AG04450 (cell line): ENCODE results near the gene C2. TPM values are rescaled to one million over a fixed set of nuclear protein-coding genes. Genes with fewer than 3 reads are reported as not detected.

Experiments used
- CTCF ChIA-PET: fragments of 300-600, 350-600 bp; formaldehyde crosslinking; extraction: SDS; loops from one replicate; lab custom pipeline; 2022; ENCODE audit warnings: antibody characterized with exemption, inconsistent platforms; lab: Charles Lee
- POLR2A ChIA-PET: fragments of 350-600 bp; formaldehyde crosslinking; extraction: SDS; loops from one replicate; lab custom pipeline; 2021; ENCODE audit warnings: antibody characterized with exemption, inconsistent platforms; lab: Yijun Ruan, JAX
- DNase-seq: peaks from one replicate; pipeline ENCODE4 v3.0.0-alpha.2; 2011; ENCODE audit warnings: low read depth, low spot score
- H3K27ac ChIP-seq: one replicate; pipeline ENCODE4 v1.5.1; 2012; ENCODE audit warnings: low read depth, low read length, control low read depth
- H3K27me3 ChIP-seq: one replicate; pipeline ENCODE4 v1.6.0; 2012; ENCODE audit warnings: low read length; ENCODE audit not compliant: control insufficient read depth, insufficient read depth
- H3K4me3 ChIP-seq: 2 replicates; pipeline ENCODE4 v1.5.1; 2011; ENCODE audit warnings: mild to moderate bottlenecking, low read depth, low read length, control low read depth
- H3K9me3 ChIP-seq: 2 replicates; pipeline ENCODE4 v1.5.1; 2012; ENCODE audit warnings: low read length; ENCODE audit not compliant: control insufficient read depth, insufficient read depth
- CTCF ChIP-seq: IDR thresholded peaks from 2 replicates; pipeline ENCODE4 v1.5.1; 2011; ENCODE audit warnings: low read depth, low read length, control low read depth, inconsistent platforms
- polyA minus RNA-seq: library from RNA; depleted of rRNA, polyadenylated mRNA; stranded (reverse); fragments of >200 nt; gene quantifications from 2 replicates; pipeline ENCODE4 v1.2.3, GENCODE V29; 2011; rRNA and poly(A)+ RNA removed
- polyA plus RNA-seq: library from polyadenylated mRNA; depleted of rRNA; stranded (reverse); fragments of >200 nt; gene quantifications from 2 replicates; pipeline ENCODE4 v1.2.3, GENCODE V29; 2011; rRNA removed

The C2 gene
- 1.5 and 1.9 TPM in 2 replicates for polyA plus RNA-seq
- 1.3 TPM in 1 of 2 replicates, not detected in the other for polyA minus RNA-seq

GRCh38 chr6:31927242-31927862 is at the start of gene C2:
Gene C2 (plus strand): TSS chr6:31927717. CDS start chr6:31927753, 36 bp downstream.
- CTCF ChIA-PET = no interaction called here
- POLR2A ChIA-PET = no interaction called here
- no peak within 1 kb of the TSS for H3K4me3 ChIP-seq
- H3K27me3 ChIP-seq = peaks cover 3% of the 10 kb centered on the region
- H3K27ac ChIP-seq = no peak within 1 kb of the TSS
- H3K9me3 ChIP-seq = no peaks in the 10 kb centered on the region; the same call in 1 of the 2 replicates
- no peak for DNase-seq
- no peak for TF ChIP-seq CTCF

DNA sequence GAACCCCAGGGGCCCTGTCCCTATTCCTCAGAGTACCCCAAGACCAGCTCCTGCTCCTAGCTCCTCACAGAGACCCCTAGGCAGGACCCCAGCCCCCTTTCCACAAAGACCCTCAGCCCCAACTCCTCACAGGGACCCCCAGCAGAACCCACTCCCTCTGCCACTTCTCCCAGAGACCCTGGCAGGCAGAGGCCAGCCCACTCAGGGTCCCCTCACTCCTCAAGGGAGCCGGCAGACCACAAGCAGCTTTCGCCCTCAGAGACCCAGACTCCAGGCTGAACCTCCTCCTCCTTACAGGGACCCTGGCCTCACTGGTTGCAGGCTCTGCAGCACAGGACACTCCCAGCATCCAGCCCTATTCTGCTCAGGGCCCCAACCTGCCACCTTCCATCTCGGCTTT is 49.3 kb upstream of the C2 start:
- POLR2A ChIA-PET = no interaction called here
- H3K27me3 ChIP-seq = no peaks in the 10 kb centered on the region
- no peak for TF ChIP-seq CTCF
- H3K27ac ChIP-seq = no peak overlapping the region
- H3K9me3 ChIP-seq = no peaks in the 10 kb centered on the region
- DNase-seq = no peak
- no peak overlapping the region for H3K4me3 ChIP-seq
- CTCF ChIA-PET = no interaction called here

GRCh38 chr6:31878726-31879125 is 48.8 kb upstream of the C2 start, which contains the start of gene SLC44A4:
Gene SLC44A4 (minus strand): TSS chr6:31878997. CDS start chr6:31878980, 17 bp downstream.
- H3K27ac ChIP-seq = no peak within 1 kb of the TSS
- TF ChIP-seq CTCF = no peak
- no peak for DNase-seq
- no peaks in the 10 kb centered on the region for H3K9me3 ChIP-seq
- H3K27me3 ChIP-seq = no peaks in the 10 kb centered on the region
- POLR2A ChIA-PET = no interaction called here
- CTCF ChIA-PET = no interaction called here
- H3K4me3 ChIP-seq = no peak within 1 kb of the TSS

- Histone ChIP-seq H3K4me3 (no peak overlapping the region), H3K9me3 (no peaks in the 10 kb centered on the region), H3K27me3 (no peaks in the 10 kb centered on the region), H3K27ac (no peak overlapping the region)
- TF ChIP-seq CTCF = no peak
- POLR2A ChIA-PET = no interaction called here
- DNase-seq = no peak
- CTCF ChIA-PET = no interaction called here
Measured at GRCh38 chr6:31879143-31879542, 48.4 kb upstream of the C2 start.

DNA sequence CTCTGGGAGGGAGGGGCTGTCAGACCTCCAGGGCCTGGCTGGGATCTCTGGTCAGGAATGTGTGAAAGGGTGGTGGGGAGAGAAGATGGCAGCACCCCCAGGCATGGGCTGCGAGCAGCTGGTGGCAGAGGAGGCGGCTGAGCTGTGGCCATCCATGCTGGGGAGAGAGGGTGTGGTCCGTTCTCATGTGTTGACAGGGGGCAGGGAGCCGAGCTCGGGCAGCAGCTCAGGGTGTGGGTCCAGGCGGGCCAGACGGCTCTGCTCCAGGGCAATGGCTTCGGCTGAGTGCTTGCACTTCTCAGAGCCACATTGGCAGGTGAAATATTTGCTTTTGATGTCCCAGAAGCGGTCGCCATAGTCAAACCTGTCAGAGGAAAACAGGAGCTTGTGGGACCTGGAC is 47.6 kb upstream of the C2 start:
- TF ChIP-seq CTCF = no peak
- Histone ChIP-seq H3K27me3 (no peaks in the 10 kb centered on the region), H3K9me3 (no peaks in the 10 kb centered on the region), H3K4me3 (no peak overlapping the region), H3K27ac (no peak overlapping the region)
- CTCF ChIA-PET = no interaction called here
- POLR2A ChIA-PET = no interaction called here
- no peak for DNase-seq
